ENCODE measurements around the gene A1CF.

- TF ChIP-seq CTCF (optimal IDR thresholded peaks at IDR 0.05 in 1 of 3, IDR thresholded peaks at IDR 0.05 in 1 of 3, conservative IDR thresholded peaks at IDR 0.05 in 1 of 3; ENCODE audit: extremely low read depth in 1 of 3, insufficient read depth in 2 of 3, low read length in 3 of 3) (no peak), EZH2 (IDR thresholded peaks at IDR 0.05; ENCODE audit: low read length) (no peak)
These were observed 44.2 kb upstream of the A1CF start for GRCh38 chr10:50929670-50930069.
